Measurements from ENCODE around the gene SPNS2. TPM values are rescaled to one million over a fixed set of nuclear protein-coding genes. Genes with fewer than 3 reads are reported as not detected.
A peak's percentile ranks its signal among the peaks of the same experiment; 100 is the strongest.

The SPNS2 gene
- total RNA-seq, 4 donors from 2014 or later, result 10.4 to 17.4 (median 16.4) TPM

- no peaks in the 10 kb centered on the region for H3K9me3 ChIP-seq
- peaks cover 0 to 47% (median 3%) of the 10 kb centered on the region in 3 donors for H3K4me1 ChIP-seq
- 78% methylated on average over 7 of the region's 11 CpGs; no CpG with 5 or more reads in 1 of the 2 donors for WGBS, 2 donors (ENCODE audit: low coverage in 1 of 2)
- no peak for TF ChIP-seq EP300 (IDR thresholded peaks at IDR 0.05)
- no peak for TF ChIP-seq POLR2A (IDR thresholded peaks at IDR 0.05)
- TF ChIP-seq CTCF (IDR thresholded peaks at IDR 0.05), result no peak
- TF ChIP-seq POLR2AphosphoS5 (IDR thresholded peaks at IDR 0.05), result no peak
- no peaks in the 10 kb centered on the region for H3K36me3 ChIP-seq
- H3K4me3 ChIP-seq, result no peak overlapping the region
- H3K27ac ChIP-seq, result peak overlapping the region in 3 of 4 donors; percentile 56 to 68 (median 57)
- no peak for ATAC-seq
- H3K27me3 ChIP-seq, result peaks cover 10% of the 10 kb centered on the region
These were observed 11.9 kb downstream of the SPNS2 start for GRCh38 chr17:4510618-4510941.

GRCh38 chr17:4511199-4511932 lies 12.7 kb downstream of the SPNS2 start:
- no peak overlapping the region for H3K4me3 ChIP-seq
- peak overlapping the region in 3 of 4 donors; percentile 38 to 68 (median 56) for H3K27ac ChIP-seq
- no peaks in the 10 kb centered on the region for H3K36me3 ChIP-seq
- 55 to 90% methylated on average over 3 to 5 of the region's 10 CpGs for WGBS, 2 donors (ENCODE audit: low coverage in 1 of 2)
- H3K9me3 ChIP-seq, result no peaks in the 10 kb centered on the region
- H3K27me3 ChIP-seq, result peaks cover 2% of the 10 kb centered on the region
- TF ChIP-seq POLR2A (IDR thresholded peaks at IDR 0.05) (no peak), EP300 (IDR thresholded peaks at IDR 0.05) (no peak), CTCF (IDR thresholded peaks at IDR 0.05) (no peak), POLR2AphosphoS5 (IDR thresholded peaks at IDR 0.05) (no peak)
- ATAC-seq, result no peak
- peaks cover 0 to 41% (median under 1%) of the 10 kb centered on the region in 3 donors for H3K4me1 ChIP-seq

GRCh38 chr17:4512156-4513112 lies 13.8 kb downstream of the SPNS2 start:
- Histone ChIP-seq H3K4me3 (no peak overlapping the region), H3K9me3 (no peaks in the 10 kb centered on the region), H3K4me1 (peaks cover 0 to 46% (median 0%) of the 10 kb centered on the region in 3 donors), H3K27ac (peak overlapping the region in 2 of 4 donors; percentile 41 to 68), H3K36me3 (no peaks in the 10 kb centered on the region), H3K27me3 (no peaks in the 10 kb centered on the region)
- ATAC-seq, result no peak
- 87% methylated on average over 11 of the region's 31 CpGs; no CpG with 5 or more reads in 1 of the 2 donors for WGBS, 2 donors (ENCODE audit: low coverage in 1 of 2)
- no peak for TF ChIP-seq POLR2AphosphoS5 (IDR thresholded peaks at IDR 0.05)
- TF ChIP-seq CTCF (IDR thresholded peaks at IDR 0.05), result no peak
- no peak for TF ChIP-seq EP300 (IDR thresholded peaks at IDR 0.05)
- no peak for TF ChIP-seq POLR2A (IDR thresholded peaks at IDR 0.05)

- Histone ChIP-seq H3K27me3 (no peaks in the 10 kb centered on the region), H3K36me3 (no peaks in the 10 kb centered on the region), H3K4me1 (peaks cover 0 to 46% (median 0%) of the 10 kb centered on the region in 3 donors), H3K27ac (peak overlapping the region in 1 of 4 donors; percentile 47), H3K9me3 (no peaks in the 10 kb centered on the region), H3K4me3 (no peak overlapping the region)
- 78 to 100% methylated on average over 1 to 8 of the region's 24 CpGs for WGBS, 2 donors (ENCODE audit: low coverage in 1 of 2)
- no peak for TF ChIP-seq EP300 (IDR thresholded peaks at IDR 0.05)
- TF ChIP-seq POLR2AphosphoS5 (IDR thresholded peaks at IDR 0.05), result no peak
- TF ChIP-seq POLR2A (IDR thresholded peaks at IDR 0.05), result no peak
- no peak for TF ChIP-seq CTCF (IDR thresholded peaks at IDR 0.05)
- ATAC-seq, result no peak
These were observed 14.7 kb downstream of the SPNS2 start for GRCh38 chr17:4513113-4514032.
